NT2/D1 (cell line): ENCODE data around the gene TLL2.

Experiments used
- SUZ12 ChIP-seq: IDR thresholded peaks from 2 replicates; pipeline ENCODE4 v1.6.1; 2011; ENCODE audit not compliant: insufficient read length, insufficient read depth; ENCODE audit errors: extremely low read depth
- YY1 ChIP-seq: IDR thresholded peaks from 2 replicates; pipeline ENCODE4 v1.6.1; 2011; ENCODE audit not compliant: insufficient read length, insufficient read depth

DNA sequence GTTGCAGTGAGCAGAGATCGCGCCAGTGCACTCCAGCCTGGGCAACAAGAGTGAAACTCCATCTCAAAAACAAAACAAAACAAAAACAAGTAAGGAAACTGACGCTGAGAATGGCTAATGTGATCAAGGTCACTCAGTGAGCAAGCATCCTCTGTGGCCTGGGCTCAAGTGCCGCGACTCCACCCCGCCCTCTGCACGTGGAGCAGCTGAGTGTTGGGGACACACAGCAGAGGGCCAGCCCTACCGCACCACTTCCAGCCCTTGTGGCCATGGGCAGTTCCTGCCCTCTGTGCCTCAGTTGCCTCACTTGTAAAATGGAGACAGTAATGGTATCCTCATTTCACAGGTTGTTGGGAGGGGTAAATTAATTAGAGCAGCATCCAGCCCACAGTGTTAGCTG is 134.0 kb downstream of the TLL2 start:
- no peak for TF ChIP-seq SUZ12
- no peak for TF ChIP-seq YY1
